Panc1 (cell line): ENCODE results near the gene NT5C.

Experiments
- CTCF ChIP-seq: fragments of 450-650 bp; IDR thresholded peaks from 2 replicates; pipeline ENCODE4 v1.5.1; 2017; ENCODE audit warnings: mild to moderate bottlenecking
- POLR2AphosphoS5 ChIP-seq: IDR thresholded peaks from 2 replicates; pipeline ENCODE4 v1.6.1; 2012; ENCODE audit warnings: mild to moderate bottlenecking, low read depth, low read length, moderate library complexity
- SIN3A ChIP-seq: IDR thresholded peaks from 2 replicates; pipeline ENCODE4 v1.6.1; 2012; ENCODE audit warnings: low read depth, mild to moderate bottlenecking, low read length, moderate library complexity, borderline replicate concordance; ENCODE audit not compliant: insufficient read depth
- TCF7L2 ChIP-seq: IDR thresholded peaks from 2 replicates; pipeline ENCODE4 v1.6.1; 2011; ENCODE audit warnings: mild to moderate bottlenecking, low read depth, low read length, inconsistent platforms
- TF ChIP-seq, protein P1 (sequence below), 2 experiments: IDR thresholded peaks; 2 replicates each; pipeline ENCODE4 v1.6.1; 2011 to 2012; ENCODE audit warnings: low read depth in 2 of 2, control low read depth in 1 of 2, low read length in 1 of 2, mild to moderate bottlenecking in 1 of 2, moderate library complexity in 1 of 2; ENCODE audit not compliant: insufficient read depth in 1 of 2

DNA sequence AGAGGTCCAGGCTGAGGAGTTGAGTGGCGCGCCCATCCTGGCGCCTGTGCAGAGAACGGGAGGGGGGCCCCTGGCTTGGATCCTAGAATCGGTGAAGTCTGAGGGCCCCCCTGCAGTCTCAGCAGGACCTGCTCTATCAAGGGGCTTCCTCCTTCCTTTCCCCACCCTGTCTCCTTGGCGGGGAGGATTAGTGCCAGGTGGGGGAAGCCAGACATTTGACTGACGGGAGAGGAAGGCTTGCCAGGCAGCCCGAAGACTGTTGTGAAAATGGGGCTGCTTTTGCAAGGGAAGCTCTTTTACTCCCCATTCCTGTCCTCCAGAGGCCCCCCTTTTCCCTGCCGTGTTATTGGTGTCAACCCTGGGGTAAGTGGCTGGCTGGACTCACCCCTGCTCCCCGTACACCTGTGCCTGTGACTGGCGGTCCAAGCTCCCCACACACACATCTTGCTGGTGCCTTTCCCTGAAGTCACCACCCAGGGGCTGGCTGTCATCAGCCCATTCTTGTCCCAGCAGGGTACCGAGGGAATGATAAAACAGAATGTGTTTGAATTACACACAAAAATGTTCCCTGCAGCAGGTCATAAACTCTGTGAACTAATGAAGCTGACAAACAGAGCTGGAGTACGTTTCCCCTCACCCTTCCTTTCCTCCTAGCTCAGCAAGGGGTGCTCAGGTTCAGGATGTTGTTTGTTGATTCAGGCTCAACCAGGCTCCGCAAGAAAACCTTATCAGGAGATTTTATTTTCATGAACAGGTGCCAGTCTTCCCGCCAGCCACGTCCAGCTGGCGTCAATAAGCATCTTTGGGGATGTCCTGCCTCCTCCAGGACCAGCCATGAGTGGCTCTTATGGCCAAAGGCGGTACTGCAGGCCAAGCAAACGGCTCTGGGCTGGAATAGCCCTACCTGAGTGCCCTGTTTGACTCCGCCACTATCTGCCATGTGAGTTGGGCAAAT lies 26.1 kb downstream of the NT5C start:
- peak; percentile 90 for TF ChIP-seq TCF7L2
- peak; percentile 91 for TF ChIP-seq CTCF
- TF ChIP-seq, protein P1, sequence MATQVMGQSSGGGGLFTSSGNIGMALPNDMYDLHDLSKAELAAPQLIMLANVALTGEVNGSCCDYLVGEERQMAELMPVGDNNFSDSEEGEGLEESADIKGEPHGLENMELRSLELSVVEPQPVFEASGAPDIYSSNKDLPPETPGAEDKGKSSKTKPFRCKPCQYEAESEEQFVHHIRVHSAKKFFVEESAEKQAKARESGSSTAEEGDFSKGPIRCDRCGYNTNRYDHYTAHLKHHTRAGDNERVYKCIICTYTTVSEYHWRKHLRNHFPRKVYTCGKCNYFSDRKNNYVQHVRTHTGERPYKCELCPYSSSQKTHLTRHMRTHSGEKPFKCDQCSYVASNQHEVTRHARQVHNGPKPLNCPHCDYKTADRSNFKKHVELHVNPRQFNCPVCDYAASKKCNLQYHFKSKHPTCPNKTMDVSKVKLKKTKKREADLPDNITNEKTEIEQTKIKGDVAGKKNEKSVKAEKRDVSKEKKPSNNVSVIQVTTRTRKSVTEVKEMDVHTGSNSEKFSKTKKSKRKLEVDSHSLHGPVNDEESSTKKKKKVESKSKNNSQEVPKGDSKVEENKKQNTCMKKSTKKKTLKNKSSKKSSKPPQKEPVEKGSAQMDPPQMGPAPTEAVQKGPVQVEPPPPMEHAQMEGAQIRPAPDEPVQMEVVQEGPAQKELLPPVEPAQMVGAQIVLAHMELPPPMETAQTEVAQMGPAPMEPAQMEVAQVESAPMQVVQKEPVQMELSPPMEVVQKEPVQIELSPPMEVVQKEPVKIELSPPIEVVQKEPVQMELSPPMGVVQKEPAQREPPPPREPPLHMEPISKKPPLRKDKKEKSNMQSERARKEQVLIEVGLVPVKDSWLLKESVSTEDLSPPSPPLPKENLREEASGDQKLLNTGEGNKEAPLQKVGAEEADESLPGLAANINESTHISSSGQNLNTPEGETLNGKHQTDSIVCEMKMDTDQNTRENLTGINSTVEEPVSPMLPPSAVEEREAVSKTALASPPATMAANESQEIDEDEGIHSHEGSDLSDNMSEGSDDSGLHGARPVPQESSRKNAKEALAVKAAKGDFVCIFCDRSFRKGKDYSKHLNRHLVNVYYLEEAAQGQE (IDR thresholded peaks at IDR 0.05; ENCODE audit: insufficient read depth in 1 of 2, low read depth in 2 of 2, low read length in 1 of 2), result no peak
- no peak; the same call in 1 of the 2 replicates for TF ChIP-seq POLR2AphosphoS5
- no peak for TF ChIP-seq SIN3A
